Body of pancreas (tissue), 4 donors: Measurements from ENCODE around the gene USP16. TPM values are rescaled to one million over a fixed set of nuclear protein-coding genes. Genes with fewer than 3 reads are reported as not detected.

ENCODE experiments used
- ATAC-seq: fragments of 150-250 bp; one replicate; pipeline ENCODE4 v1.9.1; 2016
- DNase-seq, 4 donors: peaks; one replicate each; pipeline ENCODE4 v3.0.0-alpha.2; 2019
- H3K27ac ChIP-seq, 4 donors: fragments of 200-600 bp; sonication (generic); 1 replicate in 3 of 4; 2 replicates in 1 of 4; pipeline versions ENCODE4 v1.5.1 to v1.6.1; 2016 to 2019; ENCODE audit warnings: mild to moderate bottlenecking in 1 of 4, mixed read lengths in 1 of 4, moderate library complexity in 1 of 4
- H3K27me3 ChIP-seq, 2 donors: fragments of 200-600 bp; sonication (generic); one replicate each; pipeline ENCODE4 v1.6.0; 2016; ENCODE audit warnings: mild to moderate bottlenecking in 1 of 2
- H3K36me3 ChIP-seq, 2 donors: fragments of 200-600 bp; sonication (generic); replicated peaks in 1 of 2; 2 replicates each; pipeline ENCODE4 v1.5.1; 2016; ENCODE audit warnings: low read depth in 2 of 2; ENCODE audit not compliant: insufficient read depth in 1 of 2
- H3K4me1 ChIP-seq: fragments of 200-600 bp; sonication (generic); one replicate; pipeline ENCODE4 v1.6.0; 2016
- H3K4me3 ChIP-seq, 2 donors: fragments of 200-600 bp; sonication (generic); 1 replicate in 1 of 2; 2 replicates in 1 of 2; pipeline ENCODE4 v1.5.1; 2016 to 2019
- H3K9me3 ChIP-seq, 3 donors: fragments of 200-600 bp; sonication (generic); 1 replicate in 2 of 3; 2 replicates in 1 of 3; pipeline ENCODE4 v1.5.1; 2016
- CTCF ChIP-seq, 7 experiments: fragments of 450-650 bp in 4 of 7; fragments of 200-600 bp in 3 of 7; sonication (generic) in 3 of 7; IDR thresholded peaks; one replicate each; pipeline ENCODE4 v1.5.1; 2016 to 2019; ENCODE audit warnings: antibody characterized with exemption in 7 of 7
- POLR2A ChIP-seq, 3 donors: fragments of 450-650 bp; IDR thresholded peaks; one replicate each; pipeline ENCODE4 v1.6.1; 2016; ENCODE audit warnings: antibody characterized with exemption in 3 of 3, mild to moderate bottlenecking in 2 of 3
- WGBS, 2 donors: methylation state at CpG; one replicate each; pipeline ENCODE4 v1.1.5; 2017; 5-methylcytosine and 5-hydroxymethylcytosine counted together
- intact Hi-C: fragments of 100-400 bp; cut with DNase I; formaldehyde crosslinking; loops from one replicate; pipeline ENCODE4 v1.15.1; 2023
- total RNA-seq, 2 donors: library from RNA; depleted of rRNA; stranded (reverse); fragments of >200 nt; gene quantifications; one replicate each; pipeline ENCODE4 v1.1.0, GENCODE V29; 2016

USP16 gene
- 10 to 100 TPM; 17.5 to 24.1 TPM for total RNA-seq

- H3K9me3 ChIP-seq: no peaks in the 10 kb centered on the region
- DNase-seq (peak; percentile 95 to 97 (median 96)), ATAC-seq (peak; percentile 97)
- intact Hi-C loops: no loop called here
- H3K36me3 ChIP-seq: no peaks in the 10 kb centered on the region
- no peaks in the 10 kb centered on the region for H3K27me3 ChIP-seq
- H3K4me1 ChIP-seq: peaks cover 14% of the 10 kb centered on the region
- 0 to 1% methylated on average over 24 to 48 of the region's 48 CpGs for WGBS, 2 donors
- peak within 1 kb of the TSS; percentile 91 to 98 (median 94) for H3K27ac ChIP-seq
- peak within 1 kb of the TSS; percentile 33 to 35 for H3K4me3 ChIP-seq
- TF ChIP-seq CTCF (IDR thresholded peaks at IDR 0.05): peak in 4 of 7 experiments; percentile 41 to 51 (median 49)
- peak; percentile 54 to 90 (median 85) for TF ChIP-seq POLR2A (IDR thresholded peaks at IDR 0.05)
Observed at GRCh38 chr21:29024474-29025327, at the start of gene USP16. Gene USP16, plus strand, starts transcription at chr21:29024668. Its CDS starts 3,246 bp downstream, at chr21:29027914.

- DNase-seq (no peak), ATAC-seq (no peak)
- Histone ChIP-seq H3K36me3 (peaks cover 0 to 13% of the 10 kb centered on the region in 2 donors), H3K9me3 (no peaks in the 10 kb centered on the region), H3K4me3 (no peak overlapping the region), H3K4me1 (no peaks in the 10 kb centered on the region), H3K27me3 (no peaks in the 10 kb centered on the region), H3K27ac (no peak overlapping the region)
- TF ChIP-seq POLR2A (IDR thresholded peaks at IDR 0.05) (no peak), CTCF (IDR thresholded peaks at IDR 0.05) (no peak)
- intact Hi-C loops: no loop called here
- 52 to 63% methylated on average over 3 of the region's 3 CpGs for WGBS, 2 donors
Observed at GRCh38 chr21:28975397-28975796, 49.1 kb upstream of the USP16 start.

GRCh38 chr21:28979092-28979491 is 45.4 kb upstream of the USP16 start:
- DNase-seq (no peak), ATAC-seq (no peak)
- TF ChIP-seq CTCF (IDR thresholded peaks at IDR 0.05): no peak
- TF ChIP-seq POLR2A (IDR thresholded peaks at IDR 0.05): no peak
- 73 to 88% methylated on average over 1 of the region's 1 CpG for WGBS, 2 donors
- no peaks in the 10 kb centered on the region for H3K27me3 ChIP-seq
- no peaks in the 10 kb centered on the region for H3K4me1 ChIP-seq
- H3K4me3 ChIP-seq: no peak overlapping the region
- no peaks in the 10 kb centered on the region for H3K9me3 ChIP-seq
- intact Hi-C loops: no loop called here
- no peak overlapping the region for H3K27ac ChIP-seq
- peaks cover 0 to 30% of the 10 kb centered on the region in 2 donors for H3K36me3 ChIP-seq

- H3K4me1 ChIP-seq: peaks cover 15% of the 10 kb centered on the region
- no peak overlapping the region for H3K27ac ChIP-seq
- intact Hi-C loops: no loop called here
- DNase-seq (no peak), ATAC-seq (no peak)
- TF ChIP-seq POLR2A (IDR thresholded peaks at IDR 0.05) (no peak), CTCF (IDR thresholded peaks at IDR 0.05) (no peak)
- no peaks in the 10 kb centered on the region for H3K27me3 ChIP-seq
- no peaks in the 10 kb centered on the region for H3K9me3 ChIP-seq
- peaks cover 0 to 27% of the 10 kb centered on the region in 2 donors for H3K36me3 ChIP-seq
- 87 to 88% methylated on average over 1 of the region's 1 CpG for WGBS, 2 donors
- no peak overlapping the region for H3K4me3 ChIP-seq
Observed at GRCh38 chr21:28982637-28983036, 41.8 kb upstream of the USP16 start.
